ENCODE results near the gene DAAM1.

- no peak for TF ChIP-seq CTCF (conservative IDR thresholded peaks at IDR 0.05; ENCODE audit: low read length)
- TF ChIP-seq EZH2phosphoT487 (IDR thresholded peaks at IDR 0.05; ENCODE audit: borderline replicate concordance): no peak
Observed at GRCh38 chr14:59217011-59217410, 28.5 kb downstream of the DAAM1 start.
